H9 (cell line): ENCODE measurements around the gene TMEM126A. TPM values are rescaled to one million over a fixed set of nuclear protein-coding genes. Genes with fewer than 3 reads are reported as not detected.

ENCODE experiments used
- DNase-seq: peaks from one replicate; pipeline ENCODE4 v3.0.0-alpha.2; 2017
- H2AFZ ChIP-seq: one replicate; pipeline ENCODE4 v1.6.1; 2013; ENCODE audit warnings: mild to moderate bottlenecking, low read length, control low read depth, moderate library complexity
- H2AK5ac ChIP-seq: 2 replicates; pipeline ENCODE4 v1.6.1; 2013; ENCODE audit warnings: low read length, control low read depth, mixed read lengths; ENCODE audit not compliant: insufficient read length
- H2BK120ac ChIP-seq: one replicate; pipeline ENCODE4 v1.6.1; 2013; ENCODE audit warnings: low read depth, mild to moderate bottlenecking, low read length, control low read depth, inconsistent platforms; ENCODE audit not compliant: poor library complexity, severe bottlenecking
- H2BK12ac ChIP-seq: 2 replicates; pipeline ENCODE4 v1.6.1; 2013; ENCODE audit warnings: low read length, control low read depth, mixed read lengths, low read depth; ENCODE audit not compliant: insufficient read length
- H2BK15ac ChIP-seq: 2 replicates; pipeline ENCODE4 v1.6.1; 2013; ENCODE audit warnings: low read depth, low read length, control low read depth
- H2BK20ac ChIP-seq: one replicate; pipeline ENCODE4 v1.6.1; 2013; ENCODE audit warnings: low read depth, mild to moderate bottlenecking, low read length, control low read depth, inconsistent platforms; ENCODE audit not compliant: poor library complexity, severe bottlenecking
- H2BK5ac ChIP-seq: 2 replicates; pipeline ENCODE4 v1.6.1; 2013; ENCODE audit warnings: low read length, control low read depth, mixed read lengths; ENCODE audit not compliant: insufficient read length
- H3K14ac ChIP-seq: 2 replicates; pipeline ENCODE4 v1.6.1; 2013; ENCODE audit warnings: low read length, control low read depth; ENCODE audit not compliant: insufficient read depth
- H3K18ac ChIP-seq: 2 replicates; pipeline ENCODE4 v1.6.1; 2013; ENCODE audit warnings: low read depth, mild to moderate bottlenecking, mixed read lengths, low read length, control low read depth; ENCODE audit not compliant: insufficient read length
- H3K23ac ChIP-seq: 2 replicates; pipeline ENCODE4 v1.6.1; 2013; ENCODE audit warnings: low read length, control low read depth, mixed read lengths, low read depth; ENCODE audit not compliant: insufficient read length
- H3K23me2 ChIP-seq: 2 replicates; pipeline ENCODE4 v1.6.1; 2013; ENCODE audit warnings: low read depth, mild to moderate bottlenecking, mixed read lengths, low read length, control low read depth; ENCODE audit not compliant: insufficient read length, poor library complexity, severe bottlenecking
- H3K27ac ChIP-seq: 2 replicates; pipeline ENCODE4 v1.5.1; 2013; ENCODE audit warnings: low read length, control low read depth, mixed read lengths, low read depth; ENCODE audit not compliant: insufficient read length
- H3K27me3 ChIP-seq: 2 replicates; pipeline ENCODE4 v1.6.1; 2013; ENCODE audit warnings: low read length, control low read depth, inconsistent platforms; ENCODE audit not compliant: insufficient read depth
- H3K4ac ChIP-seq: 2 replicates; pipeline ENCODE4 v1.6.1; 2013; ENCODE audit warnings: low read depth, mild to moderate bottlenecking, control low read depth, inconsistent platforms, low read length, moderate library complexity
- H3K4me1 ChIP-seq: 2 replicates; pipeline ENCODE4 v1.6.1; 2013; ENCODE audit warnings: low read length, control low read depth, inconsistent platforms; ENCODE audit not compliant: insufficient read depth
- H3K4me2 ChIP-seq: 2 replicates; pipeline ENCODE4 v1.6.1; 2013; ENCODE audit warnings: low read length, control low read depth, mixed read lengths; ENCODE audit not compliant: insufficient read length, insufficient read depth
- H3K56ac ChIP-seq: 2 replicates; pipeline ENCODE4 v1.6.1; 2013; ENCODE audit warnings: low read depth, mild to moderate bottlenecking, mixed read lengths, low read length, control low read depth; ENCODE audit not compliant: insufficient read length
- H3K79me1 ChIP-seq: 2 replicates; pipeline ENCODE4 v1.6.1; 2013; ENCODE audit warnings: low read depth, mild to moderate bottlenecking, moderate library complexity, low read length, control low read depth, inconsistent platforms; ENCODE audit not compliant: insufficient read depth, poor library complexity, severe bottlenecking
- H3K79me2 ChIP-seq: 2 replicates; pipeline ENCODE4 v1.6.1; 2013; ENCODE audit warnings: low read length, control low read depth, inconsistent platforms; ENCODE audit not compliant: insufficient read depth
- H3K9ac ChIP-seq: 2 replicates; pipeline ENCODE4 v1.6.1; 2013; ENCODE audit warnings: low read length, control low read depth, mixed read lengths; ENCODE audit not compliant: insufficient read length; ENCODE audit errors: extremely low read depth
- H3K9me3 ChIP-seq: one replicate; pipeline ENCODE4 v1.6.1; 2013; ENCODE audit warnings: low read depth, low read length, inconsistent platforms; ENCODE audit not compliant: control insufficient read depth
- H3T11ph ChIP-seq: one replicate; pipeline ENCODE4 v1.6.1; 2013; ENCODE audit warnings: mild to moderate bottlenecking, low read length, control low read depth, inconsistent platforms
- H4K20me1 ChIP-seq: one replicate; pipeline ENCODE4 v1.6.1; 2013; ENCODE audit not compliant: control insufficient read depth, insufficient read length, insufficient read depth
- H4K5ac ChIP-seq: 2 replicates; pipeline ENCODE4 v1.6.1; 2013; ENCODE audit warnings: low read depth, mild to moderate bottlenecking, mixed read lengths, low read length, control low read depth; ENCODE audit not compliant: insufficient read length
- H4K8ac ChIP-seq: replicated peaks from 2 replicates; pipeline ENCODE4 v1.6.1; 2013; ENCODE audit warnings: low read length, control low read depth, mixed read lengths, low read depth; ENCODE audit not compliant: insufficient read length
- H4K91ac ChIP-seq: 2 replicates; pipeline ENCODE4 v1.6.1; 2013; ENCODE audit warnings: low read depth, mild to moderate bottlenecking, moderate library complexity, mixed read lengths, low read length, control low read depth; ENCODE audit not compliant: insufficient read length
- H3K27ac Mint-ChIP-seq, 3 experiments: 2 replicates in 2 of 3; 3 replicates in 1 of 3; pipeline ENCODE4 v1.8.0; 2020 to 2021; ENCODE audit warnings: mixed read lengths in 3 of 3, mild to moderate bottlenecking in 1 of 3, moderate library complexity in 1 of 3
- H3K27me3 Mint-ChIP-seq: 2 replicates; pipeline ENCODE4 v1.8.0; 2021; ENCODE audit warnings: low read depth, mild to moderate bottlenecking, moderate library complexity, mixed read lengths
- H3K36me3 Mint-ChIP-seq, 3 experiments: 2 replicates in 2 of 3; 3 replicates in 1 of 3; pipeline ENCODE4 v1.8.0; 2020 to 2021; ENCODE audit warnings: low read depth in 3 of 3, mixed read lengths in 3 of 3; ENCODE audit not compliant: insufficient read depth in 1 of 3
- H3K4me1 Mint-ChIP-seq, 2 experiments: 2 replicates each; pipeline ENCODE4 v1.8.0; 2020; ENCODE audit warnings: mixed read lengths in 2 of 2
- H3K4me3 Mint-ChIP-seq, 2 experiments: 2 replicates in 1 of 2; 3 replicates in 1 of 2; pipeline ENCODE4 v1.8.0; 2020 to 2021; ENCODE audit warnings: mild to moderate bottlenecking in 2 of 2, mixed read lengths in 2 of 2, moderate library complexity in 1 of 2
- H3K9me3 Mint-ChIP-seq, 2 experiments: 2 replicates in 1 of 2; 3 replicates in 1 of 2; pipeline ENCODE4 v1.8.0; 2020; ENCODE audit warnings: mild to moderate bottlenecking in 2 of 2, mixed read lengths in 2 of 2, moderate library complexity in 1 of 2
- WGBS: extraction: QIAGEN DNeasy Blood & Tissue Kit; methylation state at CpG from one replicate; pipeline ENCODE4 v1.1.7; 2013; ENCODE audit warnings: missing lambda C conversion rate, low lambda C conversion rate, mixed read lengths; ENCODE audit not compliant: insufficient read length; ENCODE audit errors: extremely low coverage; 5-methylcytosine and 5-hydroxymethylcytosine counted together
- total RNA-seq: library from RNA; stranded (reverse); gene quantifications from 2 replicates; pipeline ENCODE4 v1.2.1, GENCODE V29; 2021
- TF ChIP-seq, protein P1 (sequence below): fragments of 200-600 bp; sonication (generic); conservative IDR thresholded peaks from 3 replicates; pipeline ENCODE4 v1.8.0; 2021; ENCODE audit warnings: antibody characterized with exemption, mild to moderate bottlenecking

The TMEM126A gene
- total RNA-seq, 1 experiment from 2014 or later = 28.0 TPM

DNA sequence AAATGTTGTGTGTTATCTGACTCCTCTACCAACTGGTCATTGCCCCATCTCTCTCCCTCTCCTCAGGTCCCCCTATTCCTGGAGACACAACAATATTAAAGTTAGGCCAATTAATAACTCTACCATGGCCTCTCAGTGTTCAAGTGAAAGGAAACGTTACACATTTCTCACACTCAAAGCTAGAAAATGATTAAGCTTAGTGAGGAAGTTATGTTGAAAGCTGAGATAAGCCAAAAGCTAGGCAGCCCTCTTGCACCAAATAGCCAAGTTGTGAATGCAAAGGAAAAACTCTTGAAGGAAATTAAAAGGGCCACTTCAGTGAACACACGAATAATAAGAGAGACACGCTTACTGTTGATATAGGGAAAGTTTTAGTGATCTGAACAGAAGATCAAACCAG lies 27.5 kb upstream of the TMEM126A start:
- H3K9me3 Mint-ChIP-seq = no peaks in the 10 kb centered on the region
- Histone ChIP-seq H3K23ac (no peak overlapping the region), H4K8ac (no peak overlapping the region), H3K4ac (no peak overlapping the region), H3K27me3 (no peaks in the 10 kb centered on the region), H3K14ac (no peak overlapping the region), H2BK15ac (no peak overlapping the region), H3K79me1 (no peaks in the 10 kb centered on the region), H3K27ac (no peak overlapping the region), H3K9ac (no peak overlapping the region), H3K23me2 (no peaks in the 10 kb centered on the region), H2BK120ac (no peak overlapping the region), H3K79me2 (no peaks in the 10 kb centered on the region), H2BK5ac (no peak overlapping the region), H2BK20ac (no peak overlapping the region), H3K4me2 (no peak overlapping the region), H3K4me1 (no peaks in the 10 kb centered on the region), H3K9me3 (no peaks in the 10 kb centered on the region), H4K91ac (no peak overlapping the region), H4K20me1 (no peaks in the 10 kb centered on the region), H3K56ac (no peak overlapping the region), H3T11ph (no peak overlapping the region), H2BK12ac (no peak overlapping the region), H3K18ac (no peak overlapping the region), H2AFZ (no peak overlapping the region), H2AK5ac (no peak overlapping the region), H4K5ac (no peak overlapping the region)
- DNase-seq = no peak
- H3K4me1 Mint-ChIP-seq = peaks cover 4 to 10% of the 10 kb centered on the region in 2 experiments
- H3K27ac Mint-ChIP-seq = no peak overlapping the region; a peak in 1 of 7 replicates
- H3K27me3 Mint-ChIP-seq = no peaks in the 10 kb centered on the region
- TF ChIP-seq, protein P1, sequence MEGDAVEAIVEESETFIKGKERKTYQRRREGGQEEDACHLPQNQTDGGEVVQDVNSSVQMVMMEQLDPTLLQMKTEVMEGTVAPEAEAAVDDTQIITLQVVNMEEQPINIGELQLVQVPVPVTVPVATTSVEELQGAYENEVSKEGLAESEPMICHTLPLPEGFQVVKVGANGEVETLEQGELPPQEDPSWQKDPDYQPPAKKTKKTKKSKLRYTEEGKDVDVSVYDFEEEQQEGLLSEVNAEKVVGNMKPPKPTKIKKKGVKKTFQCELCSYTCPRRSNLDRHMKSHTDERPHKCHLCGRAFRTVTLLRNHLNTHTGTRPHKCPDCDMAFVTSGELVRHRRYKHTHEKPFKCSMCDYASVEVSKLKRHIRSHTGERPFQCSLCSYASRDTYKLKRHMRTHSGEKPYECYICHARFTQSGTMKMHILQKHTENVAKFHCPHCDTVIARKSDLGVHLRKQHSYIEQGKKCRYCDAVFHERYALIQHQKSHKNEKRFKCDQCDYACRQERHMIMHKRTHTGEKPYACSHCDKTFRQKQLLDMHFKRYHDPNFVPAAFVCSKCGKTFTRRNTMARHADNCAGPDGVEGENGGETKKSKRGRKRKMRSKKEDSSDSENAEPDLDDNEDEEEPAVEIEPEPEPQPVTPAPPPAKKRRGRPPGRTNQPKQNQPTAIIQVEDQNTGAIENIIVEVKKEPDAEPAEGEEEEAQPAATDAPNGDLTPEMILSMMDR = no peak
- peaks cover 0 to 12% (median 4%) of the 10 kb centered on the region in 3 experiments; a peak in 3 of 7 replicates for H3K36me3 Mint-ChIP-seq
- no peak overlapping the region for H3K4me3 Mint-ChIP-seq
- WGBS = no CpG with 5 or more reads among the region's 3 CpGs
